ENCODE measurements around the gene IDH3A.

IDH3A gene

GRCh38 chr15:78156653-78157052, 7.5 kb downstream of the IDH3A start:
- H3K27ac ChIP-seq, result no peak overlapping the region
- no peak for TF ChIP-seq CTCF (conservative IDR thresholded peaks at IDR 0.05)

GRCh38 chr15:78157203-78157602, 8.0 kb downstream of the IDH3A start:
- TF ChIP-seq CTCF (conservative IDR thresholded peaks at IDR 0.05), result no peak
- no peak overlapping the region for H3K27ac ChIP-seq

GRCh38 chr15:78159395-78159794, 10.2 kb downstream of the IDH3A start:
- no peak for TF ChIP-seq CTCF (conservative IDR thresholded peaks at IDR 0.05)
- H3K27ac ChIP-seq, result no peak overlapping the region

- no peak overlapping the region for H3K27ac ChIP-seq
- no peak for TF ChIP-seq CTCF (conservative IDR thresholded peaks at IDR 0.05)
These were observed 12.9 kb downstream of the IDH3A start for GRCh38 chr15:78162038-78162437.

- no peak overlapping the region for H3K27ac ChIP-seq
- no peak for TF ChIP-seq CTCF (conservative IDR thresholded peaks at IDR 0.05)
These were observed 14.8 kb downstream of the IDH3A start for GRCh38 chr15:78164010-78164409.

- no peak for TF ChIP-seq CTCF (conservative IDR thresholded peaks at IDR 0.05)
- H3K27ac ChIP-seq, result no peak overlapping the region
These were observed 18.2 kb downstream of the IDH3A start for GRCh38 chr15:78167227-78167888.

- TF ChIP-seq CTCF (conservative IDR thresholded peaks at IDR 0.05), result no peak
- H3K27ac ChIP-seq, result no peak overlapping the region
These were observed 19.4 kb downstream of the IDH3A start for GRCh38 chr15:78168608-78169007.
